ENCODE measurements around the gene NANS. TPM values are rescaled to one million over a fixed set of nuclear protein-coding genes. Genes with fewer than 3 reads are reported as not detected.

The NANS gene
- total and polyA plus RNA-seq, 2 of the 13 experiments (the other 11 are each of a cell fraction or from before 2014, with no cell fraction given), result 86.9 to 203 TPM

DNA sequence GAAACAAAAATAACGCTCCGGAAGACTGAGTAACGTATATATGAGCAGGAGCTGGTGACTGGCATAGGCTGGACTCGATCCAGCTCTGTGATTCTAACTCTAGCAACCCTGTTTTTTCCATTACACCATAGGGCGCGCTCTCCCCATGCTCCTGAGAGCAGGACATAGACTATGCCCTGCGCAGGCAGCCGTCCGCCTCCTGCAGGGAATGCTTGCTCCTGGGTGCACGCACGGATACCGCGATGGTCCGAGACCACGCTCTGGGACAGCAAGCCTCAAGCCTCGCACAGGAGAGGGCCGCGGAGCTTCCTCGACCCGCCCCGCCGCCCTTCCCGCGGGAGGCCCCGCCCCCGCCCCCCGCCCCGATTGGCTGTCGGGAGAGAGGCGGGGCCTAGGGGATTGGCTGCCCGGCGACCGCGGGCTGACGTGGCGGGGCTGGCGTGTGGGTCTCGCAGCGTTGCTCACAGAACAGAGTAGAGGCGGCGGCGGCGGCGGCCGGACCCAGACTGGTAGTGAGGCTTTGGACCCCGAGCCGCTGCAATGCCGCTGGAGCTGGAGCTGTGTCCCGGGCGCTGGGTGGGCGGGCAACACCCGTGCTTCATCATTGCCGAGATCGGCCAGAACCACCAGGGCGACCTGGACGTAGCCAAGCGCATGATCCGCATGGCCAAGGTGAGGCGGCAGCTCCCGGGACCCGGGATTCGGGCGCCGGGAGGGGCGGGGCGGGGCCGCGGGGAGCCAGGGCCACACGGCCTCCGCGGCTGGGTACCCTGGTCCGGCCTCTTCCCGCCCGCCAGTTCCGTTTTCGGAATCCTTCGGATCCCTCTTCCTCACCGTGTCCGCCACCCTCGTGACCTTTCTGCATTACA is at the start of gene NANS (continued):
- TF ChIP-seq, protein P1, sequence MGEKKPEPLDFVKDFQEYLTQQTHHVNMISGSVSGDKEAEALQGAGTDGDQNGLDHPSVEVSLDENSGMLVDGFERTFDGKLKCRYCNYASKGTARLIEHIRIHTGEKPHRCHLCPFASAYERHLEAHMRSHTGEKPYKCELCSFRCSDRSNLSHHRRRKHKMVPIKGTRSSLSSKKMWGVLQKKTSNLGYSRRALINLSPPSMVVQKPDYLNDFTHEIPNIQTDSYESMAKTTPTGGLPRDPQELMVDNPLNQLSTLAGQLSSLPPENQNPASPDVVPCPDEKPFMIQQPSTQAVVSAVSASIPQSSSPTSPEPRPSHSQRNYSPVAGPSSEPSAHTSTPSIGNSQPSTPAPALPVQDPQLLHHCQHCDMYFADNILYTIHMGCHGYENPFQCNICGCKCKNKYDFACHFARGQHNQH (CRISPR knock-in tag; IDR thresholded peaks at IDR 0.05), result 0 out of 2 replicates have a peak, but pooled peaks have one; percentile 78
- TF ChIP-seq CCDC6 (CRISPR knock-in tag; IDR thresholded peaks at IDR 0.05) (peak; percentile 22; the same call in 1 of the 2 replicates), NR2F1 (CRISPR knock-in tag; IDR thresholded peaks at IDR 0.05) (no peak), MLX (CRISPR knock-in tag; IDR thresholded peaks at IDR 0.05) (no peak), NFKB2 (CRISPR knock-in tag; IDR thresholded peaks at IDR 0.05; ENCODE audit: borderline replicate concordance) (peak; percentile 80; the same call in 1 of the 2 replicates), SNAPC2 (CRISPR knock-in tag; IDR thresholded peaks at IDR 0.05) (no peak; the same call in 1 of the 2 replicates), MYC (CRISPR knock-in tag; IDR thresholded peaks at IDR 0.05; ENCODE audit: borderline replicate concordance) (peak; percentile 79; the same call in 1 of the 2 replicates), ZNF605 (CRISPR knock-in tag; IDR thresholded peaks at IDR 0.05) (no peak; the same call in 1 of the 2 replicates), ZNF772 (CRISPR knock-in tag; IDR thresholded peaks at IDR 0.05) (peak; percentile 59; the same call in 1 of the 2 replicates), ZNF446 (CRISPR knock-in tag; IDR thresholded peaks at IDR 0.05) (no peak), POGZ (CRISPR knock-in tag; IDR thresholded peaks at IDR 0.05) (peak; percentile 63), MXI1 (IDR thresholded peaks at IDR 0.05; ENCODE audit: borderline replicate concordance, low read depth, low read length) (peak; percentile 80; the same call in 1 of the 3 replicates), RBM22 (optimal IDR thresholded peaks at IDR 0.05; ENCODE audit: low read length) (no peak), SYNCRIP (IDR thresholded peaks at IDR 0.05; ENCODE audit: insufficient read depth, low read depth, low read length) (no peak)
- TF ChIP-seq, protein P2, sequence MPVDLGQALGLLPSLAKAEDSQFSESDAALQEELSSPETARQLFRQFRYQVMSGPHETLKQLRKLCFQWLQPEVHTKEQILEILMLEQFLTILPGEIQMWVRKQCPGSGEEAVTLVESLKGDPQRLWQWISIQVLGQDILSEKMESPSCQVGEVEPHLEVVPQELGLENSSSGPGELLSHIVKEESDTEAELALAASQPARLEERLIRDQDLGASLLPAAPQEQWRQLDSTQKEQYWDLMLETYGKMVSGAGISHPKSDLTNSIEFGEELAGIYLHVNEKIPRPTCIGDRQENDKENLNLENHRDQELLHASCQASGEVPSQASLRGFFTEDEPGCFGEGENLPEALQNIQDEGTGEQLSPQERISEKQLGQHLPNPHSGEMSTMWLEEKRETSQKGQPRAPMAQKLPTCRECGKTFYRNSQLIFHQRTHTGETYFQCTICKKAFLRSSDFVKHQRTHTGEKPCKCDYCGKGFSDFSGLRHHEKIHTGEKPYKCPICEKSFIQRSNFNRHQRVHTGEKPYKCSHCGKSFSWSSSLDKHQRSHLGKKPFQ (CRISPR knock-in tag; IDR thresholded peaks at IDR 0.05; ENCODE audit: insufficient replicate concordance), result peak; percentile 9
- TF ChIP-seq, protein P3, sequence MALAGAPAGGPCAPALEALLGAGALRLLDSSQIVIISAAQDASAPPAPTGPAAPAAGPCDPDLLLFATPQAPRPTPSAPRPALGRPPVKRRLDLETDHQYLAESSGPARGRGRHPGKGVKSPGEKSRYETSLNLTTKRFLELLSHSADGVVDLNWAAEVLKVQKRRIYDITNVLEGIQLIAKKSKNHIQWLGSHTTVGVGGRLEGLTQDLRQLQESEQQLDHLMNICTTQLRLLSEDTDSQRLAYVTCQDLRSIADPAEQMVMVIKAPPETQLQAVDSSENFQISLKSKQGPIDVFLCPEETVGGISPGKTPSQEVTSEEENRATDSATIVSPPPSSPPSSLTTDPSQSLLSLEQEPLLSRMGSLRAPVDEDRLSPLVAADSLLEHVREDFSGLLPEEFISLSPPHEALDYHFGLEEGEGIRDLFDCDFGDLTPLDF (CRISPR knock-in tag; IDR thresholded peaks at IDR 0.05), result peak; percentile 63; the same call in 1 of the 2 replicates
- TF ChIP-seq, protein P4, sequence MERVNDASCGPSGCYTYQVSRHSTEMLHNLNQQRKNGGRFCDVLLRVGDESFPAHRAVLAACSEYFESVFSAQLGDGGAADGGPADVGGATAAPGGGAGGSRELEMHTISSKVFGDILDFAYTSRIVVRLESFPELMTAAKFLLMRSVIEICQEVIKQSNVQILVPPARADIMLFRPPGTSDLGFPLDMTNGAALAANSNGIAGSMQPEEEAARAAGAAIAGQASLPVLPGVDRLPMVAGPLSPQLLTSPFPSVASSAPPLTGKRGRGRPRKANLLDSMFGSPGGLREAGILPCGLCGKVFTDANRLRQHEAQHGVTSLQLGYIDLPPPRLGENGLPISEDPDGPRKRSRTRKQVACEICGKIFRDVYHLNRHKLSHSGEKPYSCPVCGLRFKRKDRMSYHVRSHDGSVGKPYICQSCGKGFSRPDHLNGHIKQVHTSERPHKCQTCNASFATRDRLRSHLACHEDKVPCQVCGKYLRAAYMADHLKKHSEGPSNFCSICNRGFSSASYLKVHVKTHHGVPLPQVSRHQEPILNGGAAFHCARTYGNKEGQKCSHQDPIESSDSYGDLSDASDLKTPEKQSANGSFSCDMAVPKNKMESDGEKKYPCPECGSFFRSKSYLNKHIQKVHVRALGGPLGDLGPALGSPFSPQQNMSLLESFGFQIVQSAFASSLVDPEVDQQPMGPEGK (CRISPR knock-in tag; IDR thresholded peaks at IDR 0.05), result peak; percentile 46
- TF ChIP-seq, protein P5, sequence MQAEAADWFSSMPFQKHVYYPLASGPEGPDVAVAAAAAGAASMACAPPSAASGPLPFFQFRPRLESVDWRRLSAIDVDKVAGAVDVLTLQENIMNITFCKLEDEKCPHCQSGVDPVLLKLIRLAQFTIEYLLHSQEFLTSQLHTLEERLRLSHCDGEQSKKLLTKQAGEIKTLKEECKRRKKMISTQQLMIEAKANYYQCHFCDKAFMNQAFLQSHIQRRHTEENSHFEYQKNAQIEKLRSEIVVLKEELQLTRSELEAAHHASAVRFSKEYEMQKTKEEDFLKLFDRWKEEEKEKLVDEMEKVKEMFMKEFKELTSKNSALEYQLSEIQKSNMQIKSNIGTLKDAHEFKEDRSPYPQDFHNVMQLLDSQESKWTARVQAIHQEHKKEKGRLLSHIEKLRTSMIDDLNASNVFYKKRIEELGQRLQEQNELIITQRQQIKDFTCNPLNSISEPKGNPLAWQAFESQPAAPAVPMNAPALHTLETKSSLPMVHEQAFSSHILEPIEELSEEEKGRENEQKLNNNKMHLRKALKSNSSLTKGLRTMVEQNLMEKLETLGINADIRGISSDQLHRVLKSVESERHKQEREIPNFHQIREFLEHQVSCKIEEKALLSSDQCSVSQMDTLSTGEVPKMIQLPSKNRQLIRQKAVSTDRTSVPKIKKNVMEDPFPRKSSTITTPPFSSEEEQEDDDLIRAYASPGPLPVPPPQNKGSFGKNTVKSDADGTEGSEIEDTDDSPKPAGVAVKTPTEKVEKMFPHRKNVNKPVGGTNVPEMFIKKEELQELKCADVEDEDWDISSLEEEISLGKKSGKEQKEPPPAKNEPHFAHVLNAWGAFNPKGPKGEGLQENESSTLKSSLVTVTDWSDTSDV (CRISPR knock-in tag; IDR thresholded peaks at IDR 0.05), result no peak; the same call in 1 of the 2 replicates

All from HepG2 (cell line).